Cardiac muscle cell (in vitro differentiated cells and primary cell): ENCODE data around the gene TBK1. TPM values are rescaled to one million over a fixed set of nuclear protein-coding genes. Genes with fewer than 3 reads are reported as not detected.

Source experiments
- DNase-seq, 2 donors: peaks; one replicate each; pipeline versions ENCODE4 v3.0.0 to v3.0.0-alpha.2; 2010 to 2017; ENCODE audit warnings: low read depth in 1 of 2, low spot score in 1 of 2
- H3K27ac ChIP-seq: fragments of 200-600 bp; sonication (generic); 2 replicates; pipeline ENCODE4 v1.5.1; 2016
- H3K27me3 ChIP-seq: fragments of 200-600 bp; sonication (generic); 2 replicates; pipeline ENCODE4 v1.6.0; 2016; ENCODE audit warnings: control low read depth
- H3K36me3 ChIP-seq: fragments of 200-600 bp; sonication (generic); 2 replicates; pipeline ENCODE4 v1.5.1; 2016; ENCODE audit warnings: control low read depth
- H3K4me1 ChIP-seq: fragments of 200-600 bp; sonication (generic); 2 replicates; pipeline ENCODE4 v1.8.1; 2017; ENCODE audit warnings: low read depth, mild to moderate bottlenecking, mixed run types
- H3K4me3 ChIP-seq: fragments of 200-600 bp; sonication (generic); 2 replicates; pipeline ENCODE4 v1.5.1; 2016; ENCODE audit warnings: mild to moderate bottlenecking
- H3K9me3 ChIP-seq: fragments of 200-600 bp; sonication (generic); 2 replicates; pipeline ENCODE4 v1.5.1; 2017; ENCODE audit warnings: low read depth, mild to moderate bottlenecking, control low read depth
- CTCF ChIP-seq: IDR thresholded peaks from 2 replicates; pipeline ENCODE4 v1.5.1; 2012; ENCODE audit warnings: low read depth, mild to moderate bottlenecking, low read length
- polyA plus RNA-seq: library from polyadenylated mRNA; unstranded; fragments of >200 nt; fragmentation: Nextera tagmentation; extraction: Ambion mirVana; gene quantifications from 2 replicates; pipeline ENCODE4 v1.2.1, GENCODE V29; 2016
- total RNA-seq: library from RNA; depleted of rRNA; stranded (reverse); fragments of >200 nt; gene quantifications from 2 replicates; pipeline ENCODE4 v1.2.3, GENCODE V29; 2016

Gene TBK1
- total and polyA plus RNA-seq, 2 experiments from 2014 or later = 9.0 to 15.0 TPM

- H3K36me3 ChIP-seq = peaks cover 50% of the 10 kb centered on the region
- no peak overlapping the region for H3K4me3 ChIP-seq
- H3K27me3 ChIP-seq = no peaks in the 10 kb centered on the region
- no peak for TF ChIP-seq CTCF
- no peak for DNase-seq
- H3K4me1 ChIP-seq = no peaks in the 10 kb centered on the region
- no peaks in the 10 kb centered on the region for H3K9me3 ChIP-seq
- H3K27ac ChIP-seq = no peak overlapping the region
Observed at GRCh38 chr12:64494998-64495729, 43.2 kb downstream of the TBK1 start.

- Histone ChIP-seq H3K9me3 (no peaks in the 10 kb centered on the region), H3K36me3 (peaks cover 35% of the 10 kb centered on the region), H3K27me3 (no peaks in the 10 kb centered on the region), H3K4me3 (no peak overlapping the region), H3K4me1 (no peaks in the 10 kb centered on the region), H3K27ac (no peak overlapping the region)
- no peak for TF ChIP-seq CTCF
- no peak for DNase-seq
Observed at GRCh38 chr12:64496839-64497400, 45.0 kb downstream of the TBK1 start.

GRCh38 chr12:64497484-64497883, 45.6 kb downstream of the TBK1 start:
- Histone ChIP-seq H3K27ac (no peak overlapping the region), H3K36me3 (peaks cover 33% of the 10 kb centered on the region), H3K9me3 (no peaks in the 10 kb centered on the region), H3K27me3 (no peaks in the 10 kb centered on the region), H3K4me1 (no peaks in the 10 kb centered on the region), H3K4me3 (no peak overlapping the region)
- TF ChIP-seq CTCF = no peak
- no peak for DNase-seq

- Histone ChIP-seq H3K27me3 (no peaks in the 10 kb centered on the region), H3K4me3 (no peak overlapping the region), H3K36me3 (peaks cover 33% of the 10 kb centered on the region), H3K4me1 (no peaks in the 10 kb centered on the region), H3K9me3 (no peaks in the 10 kb centered on the region), H3K27ac (no peak overlapping the region)
- DNase-seq = no peak
- TF ChIP-seq CTCF = no peak
Observed at GRCh38 chr12:64497903-64498302, 46.0 kb downstream of the TBK1 start.

GRCh38 chr12:64500394-64500793, 48.5 kb downstream of the TBK1 start:
- Histone ChIP-seq H3K4me3 (no peak overlapping the region), H3K27me3 (no peaks in the 10 kb centered on the region), H3K4me1 (no peaks in the 10 kb centered on the region), H3K36me3 (peaks cover 33% of the 10 kb centered on the region), H3K9me3 (no peaks in the 10 kb centered on the region), H3K27ac (no peak overlapping the region)
- TF ChIP-seq CTCF = no peak
- DNase-seq = no peak
